Activated T-cell treated with anti-CD3 and anti-CD28 coated beads for 48 hours (primary cell): Measurements from ENCODE around the gene IRF8.
"Not testable (repeated sequence)": the region's sequence is repeated elsewhere in the genome, so short reads cannot be mapped to it uniquely, and the experiment has no call there.

Source experiments
- DNase-seq: peaks from one replicate; pipeline ENCODE4 v3.0.0-alpha.2; 2020; ENCODE audit warnings: low read depth

IRF8 gene

DNA sequence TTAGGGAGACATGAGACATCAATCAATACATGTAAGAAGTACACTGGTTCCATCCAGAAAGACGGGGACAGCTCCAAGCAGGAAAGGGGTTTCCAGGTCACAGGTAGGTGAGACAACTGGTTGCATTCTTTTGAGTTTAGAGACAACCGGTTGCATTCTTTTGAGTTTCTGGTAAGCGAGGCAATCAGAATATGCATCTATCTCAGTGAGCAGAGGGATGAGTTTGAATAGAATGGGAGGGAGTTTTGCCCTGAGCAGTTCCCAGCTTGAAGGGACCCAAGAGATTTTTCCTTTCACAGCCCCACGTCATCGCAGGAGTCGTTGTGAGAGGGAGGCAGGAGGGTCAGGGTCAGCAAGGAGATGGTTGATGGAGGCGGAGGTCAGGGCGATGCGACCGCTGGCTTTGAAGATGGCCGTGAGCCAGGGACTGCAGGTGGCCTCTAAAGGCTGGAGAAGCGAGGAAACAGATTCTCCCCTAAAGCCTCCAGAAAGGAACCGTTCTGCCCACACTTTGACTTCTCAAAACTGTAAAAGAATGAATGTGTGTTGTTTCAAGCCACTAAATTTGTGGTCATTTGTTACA is 36.5 kb downstream of the IRF8 start:
- no peak for DNase-seq

DNA sequence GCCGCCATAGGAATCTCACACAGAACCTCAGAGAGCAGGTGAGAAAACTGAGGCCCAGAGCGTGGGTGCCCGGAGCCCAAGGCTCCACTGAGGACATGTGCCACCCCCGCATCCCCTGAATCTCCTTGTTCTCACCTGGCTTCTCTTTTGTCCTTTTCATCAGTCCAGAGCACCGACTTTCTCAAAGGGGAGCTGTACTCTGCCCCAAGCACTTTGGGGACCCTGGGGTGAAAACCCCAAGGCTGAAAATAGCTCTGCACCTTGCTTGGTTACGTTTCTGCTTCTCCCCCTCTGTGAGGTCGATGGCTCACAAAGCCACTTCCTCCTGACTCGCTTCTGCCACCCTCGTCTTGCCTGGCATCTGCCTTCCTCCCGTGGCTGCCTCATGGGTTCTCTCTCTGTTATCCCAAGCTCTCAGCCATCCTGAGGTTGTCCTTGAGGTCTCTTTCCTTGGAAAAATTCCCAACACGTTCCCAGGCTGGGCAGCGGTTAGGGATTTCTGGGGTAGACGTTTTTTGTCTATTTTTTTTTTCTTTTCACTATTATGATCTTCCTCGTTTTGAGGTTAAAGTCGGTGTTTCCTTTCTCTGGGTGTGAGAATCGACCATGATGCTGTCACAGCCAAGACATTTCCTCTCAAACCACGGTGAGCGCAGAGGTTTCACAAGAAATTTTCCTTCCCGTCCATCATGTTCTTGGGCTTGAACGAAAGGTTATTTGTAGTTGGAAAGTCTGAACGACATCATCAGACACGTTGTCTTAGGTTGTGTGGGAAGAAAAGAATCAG is 37.2 kb downstream of the IRF8 start:
- DNase-seq = peak; percentile 70

DNA sequence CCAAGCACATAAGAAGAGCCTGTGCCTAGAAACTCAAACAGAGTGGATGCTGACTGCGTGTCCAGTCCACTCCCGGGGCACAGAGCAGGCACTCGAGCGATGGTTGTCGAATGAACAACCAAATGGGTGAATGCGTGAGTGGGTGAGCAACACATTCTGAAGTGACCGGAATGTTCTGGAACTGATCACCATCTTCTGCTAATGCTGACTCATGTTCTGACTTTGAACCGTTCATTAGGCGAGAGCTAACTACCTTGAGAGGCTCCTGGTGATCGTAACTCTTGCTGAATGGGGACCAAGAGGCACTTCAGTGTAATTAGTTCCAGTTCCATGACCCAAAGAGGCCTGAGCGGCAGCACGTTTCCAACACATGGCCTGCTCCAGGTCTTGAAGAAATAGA is 37.9 kb downstream of the IRF8 start:
- peak; percentile 36 for DNase-seq

DNA sequence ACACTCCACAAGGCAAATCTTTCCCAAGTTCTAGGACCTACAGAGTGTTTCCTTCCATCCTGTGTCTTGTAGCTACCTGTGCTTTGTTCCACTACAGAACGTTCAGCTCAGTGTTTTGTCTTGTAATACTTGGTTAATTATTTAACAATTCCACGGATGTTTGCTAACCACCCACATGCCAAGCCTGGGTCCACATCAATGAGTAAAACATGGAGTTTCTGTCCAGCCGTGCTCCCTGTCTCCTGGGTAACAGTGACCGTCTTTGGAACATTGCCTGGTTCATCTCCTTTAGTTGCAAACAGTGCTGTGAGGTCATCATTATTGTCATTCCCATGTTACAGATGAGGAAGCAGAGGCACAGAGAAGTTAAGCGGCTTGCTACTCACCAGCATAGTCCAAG is 41.3 kb downstream of the IRF8 start:
- DNase-seq = no peak

DNA sequence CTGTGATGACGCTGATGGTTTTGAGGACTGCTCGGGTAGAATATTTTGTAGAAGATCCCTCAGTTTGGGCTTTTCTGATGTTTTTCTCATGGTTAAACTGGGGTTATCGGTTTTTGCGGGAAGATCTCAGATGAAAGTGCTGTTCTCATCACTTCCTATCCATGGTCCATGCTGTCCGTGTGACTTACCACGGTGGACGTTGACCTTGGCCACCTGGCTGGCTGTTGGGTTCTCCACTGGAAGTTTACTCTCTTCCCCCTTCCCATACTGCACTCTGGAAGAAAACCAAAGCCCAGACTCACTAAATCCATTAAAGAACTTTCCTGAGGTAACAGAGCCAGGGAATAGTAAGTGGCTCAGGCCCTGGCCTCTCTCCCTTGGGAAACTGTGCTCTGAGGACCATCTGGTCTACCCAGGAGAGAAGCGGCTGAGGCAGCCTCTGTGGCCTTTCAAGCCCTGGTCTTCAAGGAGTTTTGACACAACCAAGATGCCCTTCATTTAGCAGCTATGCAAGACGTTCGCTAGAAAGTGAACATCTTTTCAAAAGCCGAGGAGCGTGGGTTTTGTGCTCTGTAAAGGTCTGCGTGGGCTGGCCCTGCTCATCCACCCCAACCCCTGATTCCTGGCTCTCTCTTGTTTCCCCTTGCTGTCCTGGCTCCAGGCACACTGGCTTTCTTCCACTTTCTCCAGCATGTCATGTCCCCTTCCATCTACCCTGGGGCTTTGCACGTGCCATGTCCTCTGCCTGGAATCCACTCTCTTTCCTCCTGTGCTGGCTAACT is 43.1 kb downstream of the IRF8 start:
- no peak for DNase-seq

DNA sequence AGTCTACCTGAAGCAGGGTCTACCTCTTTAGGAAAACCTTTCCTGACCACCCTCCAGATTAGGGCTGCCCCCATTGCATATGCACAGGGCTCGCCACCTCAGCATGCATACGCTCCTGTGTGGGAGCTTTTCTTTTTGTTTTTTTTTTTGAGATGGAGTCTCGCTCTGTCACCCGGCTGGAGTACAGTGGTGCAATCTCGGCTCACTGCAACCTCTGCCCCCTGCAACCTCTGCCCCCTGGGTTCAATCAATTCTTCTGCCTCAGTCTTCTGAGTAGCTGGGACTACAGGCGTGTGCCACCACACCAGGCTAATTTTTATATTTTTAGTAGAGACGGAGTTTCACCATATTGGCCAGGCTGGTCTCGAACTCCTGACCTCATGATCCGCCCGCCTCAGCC is 43.7 kb downstream of the IRF8 start:
- DNase-seq = not testable (repeated sequence)

DNA sequence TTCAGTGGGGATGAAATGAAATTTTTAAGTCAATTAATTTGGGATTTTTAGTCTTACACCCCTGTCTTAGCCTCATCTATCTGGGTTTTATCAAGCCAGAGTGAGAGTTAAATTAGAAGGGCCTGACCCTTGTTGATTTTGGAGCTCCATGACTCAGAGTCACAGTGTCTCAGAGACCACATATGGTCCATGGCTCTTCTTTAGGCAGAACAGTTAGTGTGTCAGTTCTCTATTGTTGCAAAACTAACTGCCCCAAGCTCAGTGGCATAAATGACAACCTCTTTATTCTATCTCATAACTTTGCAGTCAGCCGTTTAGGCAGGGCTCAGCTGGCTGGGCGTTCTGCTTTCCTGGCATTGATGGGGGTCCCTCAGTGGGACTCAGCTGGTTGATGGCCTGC is 44.7 kb downstream of the IRF8 start:
- no peak for DNase-seq

DNA sequence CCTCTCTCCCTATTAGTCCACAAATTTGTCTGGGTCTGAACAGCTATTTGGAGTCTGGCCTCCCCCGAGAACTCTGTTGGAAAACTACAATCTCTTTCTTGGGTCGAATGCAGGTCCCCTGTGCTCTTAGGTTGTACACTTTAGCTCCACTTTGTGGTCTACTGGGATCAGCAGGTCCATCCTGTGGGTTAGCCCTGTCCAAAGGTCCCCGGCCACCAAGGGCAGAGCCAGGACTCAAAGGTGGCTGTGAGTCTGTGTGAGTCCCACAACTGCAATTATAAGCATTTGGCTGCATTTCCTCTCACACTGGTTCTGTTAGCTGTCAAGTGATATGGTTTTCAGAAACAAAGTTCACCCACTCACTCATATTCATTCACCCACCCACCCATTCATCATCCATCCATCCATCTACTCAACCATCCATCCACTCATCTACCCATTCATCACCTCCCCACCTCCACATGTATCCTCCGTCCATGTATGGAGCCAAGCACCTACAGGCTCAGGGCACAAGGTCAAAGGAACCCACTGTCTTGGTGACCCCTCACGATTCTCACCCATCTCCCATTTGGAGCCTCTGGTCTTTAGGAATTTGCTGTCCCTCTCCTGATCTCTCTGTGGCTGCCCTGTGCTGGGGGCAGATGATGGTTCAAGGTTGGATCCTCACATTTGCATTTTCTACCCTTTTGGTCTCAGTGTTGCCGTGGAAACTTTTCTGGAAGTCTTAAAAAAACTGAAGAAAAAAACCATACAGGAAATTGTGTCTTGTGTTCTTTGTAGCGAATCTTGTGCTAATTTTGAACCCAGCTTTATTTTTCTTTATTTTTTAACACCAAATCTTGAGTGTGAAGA is 45.8 kb downstream of the IRF8 start:
- no peak for DNase-seq

DNA sequence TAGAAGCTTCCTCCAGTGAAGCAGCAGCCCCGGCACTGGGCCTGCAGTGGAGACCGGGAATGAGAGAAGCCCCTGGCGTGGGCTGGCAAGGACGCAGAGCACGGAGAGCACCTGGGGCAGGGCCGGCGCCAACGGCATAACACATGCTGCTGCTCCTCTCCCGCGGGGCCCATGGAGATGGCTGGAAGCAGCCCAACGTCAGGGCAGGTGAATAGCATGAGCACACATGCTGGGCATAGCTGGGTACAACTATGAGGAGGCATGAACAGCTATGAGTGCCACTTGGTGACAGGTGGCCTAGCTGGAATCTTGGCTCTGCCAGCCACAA is 46.4 kb downstream of the IRF8 start:
- no peak for DNase-seq

DNA sequence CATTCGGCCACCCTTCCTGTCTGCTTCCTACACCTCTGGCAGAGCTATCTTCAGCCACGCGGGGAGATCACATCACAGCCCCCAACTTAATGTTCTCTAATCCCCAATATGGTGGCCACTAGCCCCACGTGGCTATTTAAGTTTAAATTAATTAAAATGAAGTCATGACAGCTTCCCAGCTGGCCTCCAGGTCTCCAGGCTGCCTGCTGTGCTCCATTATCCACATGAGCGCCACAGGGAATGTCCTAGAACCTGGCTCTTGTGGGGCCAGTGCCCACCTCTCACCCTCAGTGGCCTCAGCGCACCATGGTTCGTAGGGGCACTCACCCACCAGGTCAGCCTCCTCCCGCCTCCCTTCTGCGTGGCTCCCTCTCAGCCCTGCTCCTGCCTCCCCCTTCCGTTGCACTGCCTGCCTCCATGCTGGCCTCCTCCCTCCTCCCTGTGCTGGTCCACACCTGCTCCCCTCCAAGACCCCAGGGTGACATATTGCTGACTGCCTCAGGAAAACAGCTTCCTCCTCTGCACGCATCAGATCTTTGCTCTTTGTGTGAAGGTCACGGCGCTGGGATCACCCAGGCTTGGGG is 47.7 kb downstream of the IRF8 start:
- no peak for DNase-seq

DNA sequence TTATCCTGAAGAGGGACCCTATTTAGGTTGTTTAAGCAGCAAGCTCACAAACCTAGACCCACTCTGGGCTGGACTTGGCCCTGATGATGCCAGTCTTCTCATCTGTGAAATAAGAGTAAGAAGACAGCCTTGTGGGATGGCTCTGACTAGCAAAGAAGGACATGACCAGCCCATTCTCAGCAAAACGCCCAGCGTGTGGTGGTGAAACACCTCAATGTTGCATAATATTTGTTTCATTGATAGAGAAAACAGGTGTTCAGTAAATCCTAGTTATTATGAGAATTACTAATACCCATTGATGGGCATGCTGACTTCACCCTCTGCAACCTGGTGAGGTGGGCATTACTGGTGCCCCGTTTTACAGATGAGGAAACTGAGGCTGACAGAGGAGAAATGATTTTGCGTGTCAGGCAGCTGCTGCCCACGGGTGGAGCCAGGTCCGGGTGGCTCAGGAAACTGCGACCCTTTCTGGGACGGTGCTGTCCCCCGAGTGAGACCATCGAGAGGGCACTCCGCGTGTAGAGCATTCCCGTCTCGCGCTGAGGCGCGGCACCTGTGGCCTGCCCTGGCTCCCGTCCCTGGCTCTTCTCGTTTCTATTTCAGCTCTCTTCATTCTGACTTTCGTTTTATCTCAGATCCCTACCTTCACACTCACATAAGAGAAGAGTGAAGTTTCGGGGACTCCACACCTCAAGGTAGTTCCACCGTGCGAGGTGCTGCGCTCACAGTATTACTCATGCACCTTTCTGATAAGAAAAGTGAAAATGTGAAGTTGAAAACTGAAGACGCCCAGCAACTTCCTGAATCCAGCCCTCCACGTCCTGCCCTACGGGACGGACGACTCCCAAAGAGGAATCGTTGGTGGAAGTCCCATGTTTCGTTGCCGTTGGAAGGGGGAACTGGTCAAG is 48.5 kb downstream of the IRF8 start:
- peak; percentile 34 for DNase-seq

DNA sequence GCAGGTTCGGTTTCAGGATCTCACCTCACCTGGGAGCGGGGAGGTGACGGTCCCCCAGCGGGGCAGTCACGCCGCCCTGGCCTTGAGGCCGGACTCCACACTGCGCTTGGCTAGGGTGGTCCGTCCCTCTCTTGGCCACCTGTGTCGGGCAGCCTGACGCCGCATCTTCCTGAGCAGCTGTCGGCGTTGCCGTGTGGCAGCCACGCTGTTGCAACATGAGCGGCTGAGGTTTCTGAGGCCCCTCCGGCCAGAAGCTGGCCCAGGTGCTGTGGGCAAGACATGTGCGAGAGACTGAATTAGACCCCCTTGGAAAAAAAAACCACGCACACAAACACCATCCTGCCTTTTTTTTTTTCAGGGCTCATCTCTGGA is 49.2 kb downstream of the IRF8 start:
- DNase-seq = no peak

DNA sequence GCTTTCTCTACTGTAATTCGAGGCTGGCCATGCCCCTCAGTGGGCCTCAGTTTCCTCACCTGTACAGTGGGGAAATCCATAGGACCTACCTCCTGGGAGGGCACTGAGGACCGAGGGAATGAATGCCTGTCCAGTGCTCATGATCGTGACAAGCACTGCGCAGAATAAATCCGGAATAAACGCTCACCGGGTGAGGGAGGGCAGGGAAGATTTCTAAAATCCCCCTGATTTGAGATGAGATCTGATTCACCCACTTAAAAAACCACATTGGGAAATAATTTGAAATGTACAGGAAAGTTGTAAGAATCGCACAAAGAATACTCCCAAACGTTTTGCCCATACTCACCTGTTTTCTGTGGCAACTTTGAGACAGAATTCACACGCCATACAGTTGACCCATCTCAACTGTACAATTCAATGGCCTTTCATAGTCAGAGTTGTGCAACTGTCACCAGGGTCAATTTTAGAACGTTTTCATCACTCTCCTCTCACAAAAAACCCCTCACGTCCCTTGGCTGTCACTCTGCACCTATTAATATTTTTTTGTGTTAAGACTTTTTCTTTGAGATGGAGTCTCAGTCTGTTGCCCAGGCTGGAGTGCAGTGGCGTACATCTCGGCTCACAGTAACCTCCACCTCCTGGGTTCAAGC is 49.8 kb downstream of the IRF8 start:
- no peak for DNase-seq

DNA sequence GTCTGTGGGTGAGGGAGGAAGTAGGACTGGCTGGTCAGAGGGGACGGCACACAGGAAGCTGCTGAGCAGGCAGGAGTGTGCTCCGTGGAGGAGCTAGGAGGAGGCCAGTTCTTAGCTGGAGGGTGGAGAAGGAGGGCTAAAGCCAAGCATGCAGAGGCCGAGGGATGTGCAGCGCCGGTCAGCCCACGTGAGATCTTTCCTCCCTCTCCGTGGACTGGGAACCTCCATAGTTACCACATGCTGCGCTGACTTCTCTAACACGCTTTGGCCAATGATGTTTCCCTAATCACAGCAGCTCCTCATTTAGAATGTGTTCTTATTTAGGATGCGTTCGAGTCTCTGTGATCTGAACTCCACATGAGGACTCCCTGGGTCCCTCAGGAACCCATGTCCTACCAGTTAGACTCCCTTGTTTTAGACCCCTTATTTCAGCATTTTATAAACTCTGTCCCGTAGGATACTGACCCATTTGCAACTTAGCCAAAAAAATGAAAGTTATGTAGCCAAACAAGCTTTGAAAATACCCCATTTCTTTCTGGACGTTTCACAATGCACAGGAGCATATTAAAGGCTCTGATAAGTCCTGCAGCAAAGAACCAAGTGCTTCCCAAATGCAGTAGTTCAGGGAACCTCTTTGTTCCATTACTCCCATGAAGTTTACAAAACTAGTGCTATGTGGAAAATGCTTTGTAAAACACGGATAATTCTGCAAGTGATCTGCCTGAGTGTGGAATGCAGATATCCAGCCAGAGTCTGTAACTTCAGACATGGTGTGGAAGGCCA is 51.4 kb downstream of the IRF8 start:
- DNase-seq = no peak

DNA sequence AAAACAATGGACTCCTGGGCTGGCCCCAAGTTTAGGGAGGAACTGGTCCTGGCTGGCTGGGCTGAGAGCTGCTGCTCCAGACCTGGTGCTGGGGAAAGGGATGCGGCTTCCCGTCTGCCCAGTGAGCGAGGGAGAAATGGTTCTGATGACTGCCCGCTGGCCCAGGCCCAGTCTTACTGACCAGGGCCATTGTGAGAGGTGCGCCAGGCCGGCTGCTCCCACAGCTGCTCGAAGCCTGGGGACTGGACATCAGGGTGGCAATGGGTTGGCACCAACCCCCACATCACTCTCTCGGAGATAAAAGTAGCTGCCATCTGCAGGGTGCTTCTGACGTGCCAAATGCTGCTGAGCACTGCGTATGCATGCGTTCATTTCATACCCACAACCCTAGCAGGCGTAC is 53.2 kb downstream of the IRF8 start:
- DNase-seq = no peak

DNA sequence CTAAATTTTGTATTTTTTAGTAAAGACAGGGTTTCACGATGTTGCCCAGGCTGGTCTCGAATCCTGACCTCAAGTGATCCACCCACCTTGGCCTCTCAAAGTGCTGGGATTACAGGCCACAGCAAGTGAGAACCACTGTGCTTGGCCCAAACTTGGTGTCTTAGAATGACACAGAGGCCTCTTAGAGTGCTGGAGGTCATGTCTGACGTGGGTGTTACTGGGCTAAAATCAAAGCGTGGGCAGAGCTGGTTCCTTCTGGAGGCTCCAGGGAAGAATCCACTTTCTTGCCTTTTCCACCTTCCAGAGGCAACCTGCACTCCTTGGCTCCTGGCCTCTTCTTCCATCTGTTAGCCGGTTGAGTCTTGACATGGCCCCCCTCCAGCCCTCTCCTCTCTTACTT is 53.8 kb downstream of the IRF8 start:
- no peak for DNase-seq

DNA sequence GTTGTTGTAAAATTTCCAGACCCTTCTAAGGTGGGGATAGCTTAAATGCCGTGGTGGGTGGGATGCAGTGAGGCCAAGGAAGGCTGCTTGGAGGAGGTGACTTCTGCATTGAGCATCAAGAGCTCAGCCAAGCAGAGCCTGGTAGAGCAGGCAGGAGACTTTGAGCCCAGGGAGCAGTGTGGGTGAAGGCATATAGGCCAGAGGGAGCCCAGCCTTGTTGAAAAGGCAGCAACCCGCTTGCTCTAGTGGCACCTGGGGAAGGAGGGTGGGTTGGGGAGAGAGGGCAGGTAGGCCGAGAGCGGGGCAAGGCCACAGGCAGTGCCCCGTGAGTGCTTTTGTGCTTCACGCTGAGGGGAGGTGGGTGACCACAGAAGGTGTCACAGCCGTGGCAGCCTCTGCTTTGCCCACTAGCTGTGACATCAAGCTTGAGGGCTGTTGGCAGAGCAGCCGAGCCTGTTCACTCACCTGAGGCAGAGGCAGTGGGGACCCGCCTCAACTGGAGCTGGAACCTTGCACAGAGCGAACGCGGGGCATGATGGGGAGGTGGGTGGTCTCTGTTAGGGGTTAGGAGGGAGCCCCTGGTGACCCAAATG is 56.1 kb downstream of the IRF8 start:
- no peak for DNase-seq

DNA sequence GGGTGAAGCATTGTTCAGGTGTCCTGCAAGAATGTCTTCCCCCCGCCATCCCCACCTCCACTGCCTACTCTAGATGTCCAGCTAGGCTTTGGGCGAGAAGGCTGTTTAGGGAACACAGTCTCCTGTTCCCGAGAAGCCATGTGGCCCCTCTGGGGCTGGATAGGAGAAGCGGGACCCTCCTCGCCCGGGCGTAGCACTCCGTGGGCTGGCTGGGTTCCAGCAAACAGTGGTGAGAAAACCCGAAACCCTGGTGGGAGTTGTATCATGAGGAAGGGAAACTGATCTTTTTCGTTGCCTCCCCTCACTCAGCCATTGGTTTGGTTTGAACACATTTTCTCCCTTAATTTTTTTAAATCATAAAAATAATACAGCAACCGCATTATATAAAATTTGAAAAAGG is 56.6 kb downstream of the IRF8 start:
- no peak for DNase-seq

DNA sequence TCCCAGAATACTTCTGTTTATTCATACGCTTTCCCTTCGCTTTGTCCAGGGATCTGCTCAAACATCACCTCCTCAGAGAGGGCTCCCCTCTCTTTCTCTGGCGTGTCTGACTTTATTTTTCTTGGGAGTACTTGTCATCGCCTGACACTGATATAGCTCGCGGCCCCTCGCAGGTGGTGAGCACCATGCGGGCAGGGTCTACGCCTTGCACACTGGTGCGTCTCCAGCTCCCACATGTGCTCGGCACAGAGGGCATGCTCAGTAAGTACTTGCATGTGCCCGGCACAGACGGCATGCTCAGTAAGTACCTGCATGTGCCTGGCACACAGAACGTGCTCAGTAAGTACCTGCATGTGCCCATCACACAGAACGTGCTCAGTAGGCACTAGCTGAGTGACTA is 57.5 kb downstream of the IRF8 start:
- DNase-seq = no peak
